H9 (cell line): Measurements from ENCODE around the gene C2orf78. TPM values are rescaled to one million over a fixed set of nuclear protein-coding genes. Genes with fewer than 3 reads are reported as not detected.

Experiments used
- DNase-seq: peaks from one replicate; pipeline ENCODE4 v3.0.0-alpha.2; 2017
- H2AFZ ChIP-seq: one replicate; pipeline ENCODE4 v1.6.1; 2013; ENCODE audit warnings: mild to moderate bottlenecking, low read length, control low read depth, moderate library complexity
- H2AK5ac ChIP-seq: 2 replicates; pipeline ENCODE4 v1.6.1; 2013; ENCODE audit warnings: low read length, control low read depth, mixed read lengths; ENCODE audit not compliant: insufficient read length
- H2BK120ac ChIP-seq: one replicate; pipeline ENCODE4 v1.6.1; 2013; ENCODE audit warnings: low read depth, mild to moderate bottlenecking, low read length, control low read depth, inconsistent platforms; ENCODE audit not compliant: poor library complexity, severe bottlenecking
- H2BK12ac ChIP-seq: 2 replicates; pipeline ENCODE4 v1.6.1; 2013; ENCODE audit warnings: low read length, control low read depth, mixed read lengths, low read depth; ENCODE audit not compliant: insufficient read length
- H2BK15ac ChIP-seq: 2 replicates; pipeline ENCODE4 v1.6.1; 2013; ENCODE audit warnings: low read depth, low read length, control low read depth
- H2BK20ac ChIP-seq: one replicate; pipeline ENCODE4 v1.6.1; 2013; ENCODE audit warnings: low read depth, mild to moderate bottlenecking, low read length, control low read depth, inconsistent platforms; ENCODE audit not compliant: poor library complexity, severe bottlenecking
- H2BK5ac ChIP-seq: 2 replicates; pipeline ENCODE4 v1.6.1; 2013; ENCODE audit warnings: low read length, control low read depth, mixed read lengths; ENCODE audit not compliant: insufficient read length
- H3K14ac ChIP-seq: 2 replicates; pipeline ENCODE4 v1.6.1; 2013; ENCODE audit warnings: low read length, control low read depth; ENCODE audit not compliant: insufficient read depth
- H3K18ac ChIP-seq: 2 replicates; pipeline ENCODE4 v1.6.1; 2013; ENCODE audit warnings: low read depth, mild to moderate bottlenecking, mixed read lengths, low read length, control low read depth; ENCODE audit not compliant: insufficient read length
- H3K23ac ChIP-seq: 2 replicates; pipeline ENCODE4 v1.6.1; 2013; ENCODE audit warnings: low read length, control low read depth, mixed read lengths, low read depth; ENCODE audit not compliant: insufficient read length
- H3K23me2 ChIP-seq: 2 replicates; pipeline ENCODE4 v1.6.1; 2013; ENCODE audit warnings: low read depth, mild to moderate bottlenecking, mixed read lengths, low read length, control low read depth; ENCODE audit not compliant: insufficient read length, poor library complexity, severe bottlenecking
- H3K27ac ChIP-seq: 2 replicates; pipeline ENCODE4 v1.5.1; 2013; ENCODE audit warnings: low read length, control low read depth, mixed read lengths, low read depth; ENCODE audit not compliant: insufficient read length
- H3K27me3 ChIP-seq: 2 replicates; pipeline ENCODE4 v1.6.1; 2013; ENCODE audit warnings: low read length, control low read depth, inconsistent platforms; ENCODE audit not compliant: insufficient read depth
- H3K4ac ChIP-seq: 2 replicates; pipeline ENCODE4 v1.6.1; 2013; ENCODE audit warnings: low read depth, mild to moderate bottlenecking, control low read depth, inconsistent platforms, low read length, moderate library complexity
- H3K4me1 ChIP-seq: 2 replicates; pipeline ENCODE4 v1.6.1; 2013; ENCODE audit warnings: low read length, control low read depth, inconsistent platforms; ENCODE audit not compliant: insufficient read depth
- H3K4me2 ChIP-seq: 2 replicates; pipeline ENCODE4 v1.6.1; 2013; ENCODE audit warnings: low read length, control low read depth, mixed read lengths; ENCODE audit not compliant: insufficient read length, insufficient read depth
- H3K56ac ChIP-seq: 2 replicates; pipeline ENCODE4 v1.6.1; 2013; ENCODE audit warnings: low read depth, mild to moderate bottlenecking, mixed read lengths, low read length, control low read depth; ENCODE audit not compliant: insufficient read length
- H3K79me1 ChIP-seq: 2 replicates; pipeline ENCODE4 v1.6.1; 2013; ENCODE audit warnings: low read depth, mild to moderate bottlenecking, moderate library complexity, low read length, control low read depth, inconsistent platforms; ENCODE audit not compliant: insufficient read depth, poor library complexity, severe bottlenecking
- H3K79me2 ChIP-seq: 2 replicates; pipeline ENCODE4 v1.6.1; 2013; ENCODE audit warnings: low read length, control low read depth, inconsistent platforms; ENCODE audit not compliant: insufficient read depth
- H3K9ac ChIP-seq: 2 replicates; pipeline ENCODE4 v1.6.1; 2013; ENCODE audit warnings: low read length, control low read depth, mixed read lengths; ENCODE audit not compliant: insufficient read length; ENCODE audit errors: extremely low read depth
- H3K9me3 ChIP-seq: one replicate; pipeline ENCODE4 v1.6.1; 2013; ENCODE audit warnings: low read depth, low read length, inconsistent platforms; ENCODE audit not compliant: control insufficient read depth
- H3T11ph ChIP-seq: one replicate; pipeline ENCODE4 v1.6.1; 2013; ENCODE audit warnings: mild to moderate bottlenecking, low read length, control low read depth, inconsistent platforms
- H4K20me1 ChIP-seq: one replicate; pipeline ENCODE4 v1.6.1; 2013; ENCODE audit not compliant: control insufficient read depth, insufficient read length, insufficient read depth
- H4K5ac ChIP-seq: 2 replicates; pipeline ENCODE4 v1.6.1; 2013; ENCODE audit warnings: low read depth, mild to moderate bottlenecking, mixed read lengths, low read length, control low read depth; ENCODE audit not compliant: insufficient read length
- H4K8ac ChIP-seq: replicated peaks from 2 replicates; pipeline ENCODE4 v1.6.1; 2013; ENCODE audit warnings: low read length, control low read depth, mixed read lengths, low read depth; ENCODE audit not compliant: insufficient read length
- H4K91ac ChIP-seq: 2 replicates; pipeline ENCODE4 v1.6.1; 2013; ENCODE audit warnings: low read depth, mild to moderate bottlenecking, moderate library complexity, mixed read lengths, low read length, control low read depth; ENCODE audit not compliant: insufficient read length
- H3K27ac Mint-ChIP-seq, 3 experiments: 2 replicates in 2 of 3; 3 replicates in 1 of 3; pipeline ENCODE4 v1.8.0; 2020 to 2021; ENCODE audit warnings: mixed read lengths in 3 of 3, mild to moderate bottlenecking in 1 of 3, moderate library complexity in 1 of 3
- H3K27me3 Mint-ChIP-seq: 2 replicates; pipeline ENCODE4 v1.8.0; 2021; ENCODE audit warnings: low read depth, mild to moderate bottlenecking, moderate library complexity, mixed read lengths
- H3K36me3 Mint-ChIP-seq, 3 experiments: 2 replicates in 2 of 3; 3 replicates in 1 of 3; pipeline ENCODE4 v1.8.0; 2020 to 2021; ENCODE audit warnings: low read depth in 3 of 3, mixed read lengths in 3 of 3; ENCODE audit not compliant: insufficient read depth in 1 of 3
- H3K4me1 Mint-ChIP-seq, 2 experiments: 2 replicates each; pipeline ENCODE4 v1.8.0; 2020; ENCODE audit warnings: mixed read lengths in 2 of 2
- H3K4me3 Mint-ChIP-seq, 2 experiments: 2 replicates in 1 of 2; 3 replicates in 1 of 2; pipeline ENCODE4 v1.8.0; 2020 to 2021; ENCODE audit warnings: mild to moderate bottlenecking in 2 of 2, mixed read lengths in 2 of 2, moderate library complexity in 1 of 2
- H3K9me3 Mint-ChIP-seq, 2 experiments: 2 replicates in 1 of 2; 3 replicates in 1 of 2; pipeline ENCODE4 v1.8.0; 2020; ENCODE audit warnings: mild to moderate bottlenecking in 2 of 2, mixed read lengths in 2 of 2, moderate library complexity in 1 of 2
- CTCF ChIP-seq: fragments of 200-600 bp; sonication (generic); conservative IDR thresholded peaks from 3 replicates; pipeline ENCODE4 v1.8.0; 2021; ENCODE audit warnings: antibody characterized with exemption, mild to moderate bottlenecking
- WGBS: extraction: QIAGEN DNeasy Blood & Tissue Kit; methylation state at CpG from one replicate; pipeline ENCODE4 v1.1.7; 2013; ENCODE audit warnings: missing lambda C conversion rate, low lambda C conversion rate, mixed read lengths; ENCODE audit not compliant: insufficient read length; ENCODE audit errors: extremely low coverage; 5-methylcytosine and 5-hydroxymethylcytosine counted together
- total RNA-seq: library from RNA; stranded (reverse); gene quantifications from 2 replicates; pipeline ENCODE4 v1.2.1, GENCODE V29; 2021

C2orf78 gene
- total RNA-seq, 1 experiment from 2014 or later, result 0.09 TPM

DNA sequence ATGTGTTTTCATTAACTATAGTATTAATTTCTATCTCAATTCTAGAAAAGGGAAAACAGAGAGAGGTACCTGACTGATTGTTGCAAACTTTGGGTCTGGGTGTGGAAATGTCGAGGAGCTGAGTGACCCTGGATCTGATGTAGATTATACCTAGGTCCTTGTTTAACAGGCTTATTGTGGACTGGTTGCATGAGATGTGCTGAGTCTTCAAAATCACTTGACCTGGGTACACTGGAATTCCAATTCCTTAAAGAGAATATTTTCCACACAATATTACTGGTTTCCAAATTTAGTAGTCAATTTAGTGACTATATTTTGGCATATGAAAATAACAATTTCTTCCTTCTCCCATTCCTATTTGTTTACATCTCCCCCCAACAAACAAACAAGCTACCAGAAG, 17.6 kb upstream of the C2orf78 start:
- H3K4me2 ChIP-seq, result no peak overlapping the region
- no peaks in the 10 kb centered on the region for H3K79me1 ChIP-seq
- Mint-ChIP-seq H3K4me3 (no peak overlapping the region), H3K4me1 (no peaks in the 10 kb centered on the region), H3K9me3 (no peaks in the 10 kb centered on the region), H3K36me3 (peaks cover 21 to 76% (median 60%) of the 10 kb centered on the region in 3 experiments; a peak in 6 of 7 replicates), H3K27ac (no peak overlapping the region), H3K27me3 (no peaks in the 10 kb centered on the region)
- no peak overlapping the region for H2BK120ac ChIP-seq
- H4K20me1 ChIP-seq, result no peaks in the 10 kb centered on the region
- H2BK5ac ChIP-seq, result no peak overlapping the region
- H3K27ac ChIP-seq, result no peak overlapping the region
- no peak overlapping the region for H3K56ac ChIP-seq
- no peak overlapping the region for H2BK20ac ChIP-seq
- no peak overlapping the region for H3K23ac ChIP-seq
- H3K27me3 ChIP-seq, result no peaks in the 10 kb centered on the region
- H3K4me1 ChIP-seq, result no peaks in the 10 kb centered on the region
- no peak overlapping the region for H3K9ac ChIP-seq
- H4K8ac ChIP-seq, result no peak overlapping the region
- no CpG with 5 or more reads among the region's 1 CpG for WGBS
- H4K5ac ChIP-seq, result no peak overlapping the region
- no peak for TF ChIP-seq CTCF
- no peak overlapping the region for H3K18ac ChIP-seq
- no peak overlapping the region for H3T11ph ChIP-seq
- no peak overlapping the region for H2BK15ac ChIP-seq
- no peak overlapping the region for H2BK12ac ChIP-seq
- no peak overlapping the region for H3K4ac ChIP-seq
- DNase-seq, result no peak
- no peak overlapping the region for H2AK5ac ChIP-seq
- H3K23me2 ChIP-seq, result no peaks in the 10 kb centered on the region
- H4K91ac ChIP-seq, result no peak overlapping the region
- H3K14ac ChIP-seq, result no peak overlapping the region
- H3K9me3 ChIP-seq, result no peaks in the 10 kb centered on the region
- no peak overlapping the region for H2AFZ ChIP-seq
- H3K79me2 ChIP-seq, result no peaks in the 10 kb centered on the region; the same call in 1 of the 2 replicates
